Stomach (tissue), 4 donors: ENCODE results near the gene MYRIP.
"Not testable (repeated sequence)": the region's sequence is repeated elsewhere in the genome, so short reads cannot be mapped to it uniquely, and the experiment has no call there.

Experiments
- CTCF ChIP-seq, 7 experiments: fragments of 450-650 bp in 4 of 7; fragments of 200-600 bp in 3 of 7; sonication (generic) in 3 of 7; IDR thresholded peaks; one replicate each; pipeline ENCODE4 v1.5.1; 2016 to 2019; ENCODE audit warnings: antibody characterized with exemption in 7 of 7, control low read depth in 2 of 7, mild to moderate bottlenecking in 1 of 7
- EP300 ChIP-seq: sonication (generic); formaldehyde crosslinking; IDR thresholded peaks from one replicate; pipeline ENCODE4 v1.6.1; 2017; ENCODE audit warnings: antibody characterized with exemption

- TF ChIP-seq CTCF (IDR thresholded peaks at IDR 0.05); EP300: not testable (repeated sequence)
These were observed 267.7 kb downstream of the MYRIP start for GRCh38 chr3:40077139-40077538.
